ENCODE data around the gene ICAM4. TPM values are rescaled to one million over a fixed set of nuclear protein-coding genes. Genes with fewer than 3 reads are reported as not detected.

The ICAM4 gene
- total and polyA plus RNA-seq, 2 of the 8 experiments (the other 6 are each of a cell fraction or from before 2014, with no cell fraction given): 1.5 to 4.1 TPM

- no peak for TF ChIP-seq GTF2F1 (IDR thresholded peaks at IDR 0.05; ENCODE audit: borderline replicate concordance, low read depth, low read length)
- TF ChIP-seq CHD7 (IDR thresholded peaks at IDR 0.05; ENCODE audit: insufficient replicate concordance, low read length): no peak
- peak; percentile 89 for TF ChIP-seq MAX (IDR thresholded peaks at IDR 0.05)
- TF ChIP-seq SIN3A (conservative IDR thresholded peaks at IDR 0.05 in 1 of 2, IDR thresholded peaks at IDR 0.05 in 1 of 2; ENCODE audit: low read depth in 1 of 2, low read length in 2 of 2): peak in 1 of 2 experiments; percentile 95; a peak in 2 of 4 replicates
- TF ChIP-seq CBX5 (IDR thresholded peaks at IDR 0.05; ENCODE audit: low read depth, low read length): no peak
- no peak for TF ChIP-seq EP300 (IDR thresholded peaks at IDR 0.05; ENCODE audit: borderline replicate concordance in 1 of 2, low read depth in 2 of 2, low read length in 2 of 2)
- TF ChIP-seq POLR2A (IDR thresholded peaks at IDR 0.05; ENCODE audit: control extremely low read depth in 1 of 2, low read depth in 2 of 2, low read length in 2 of 2): peak; percentile 32 to 79
- TF ChIP-seq CEBPB (IDR thresholded peaks at IDR 0.05; ENCODE audit: low read depth, low read length): no peak
- peak; percentile 90 for TF ChIP-seq JUND (IDR thresholded peaks at IDR 0.05; ENCODE audit: low read length)
These were observed 34.7 kb upstream of the ICAM4 start, which contains the start of gene MRPL4 (continued) for GRCh38 chr19:10251792-10252694.
